Ectodermal cell (in vitro differentiated cells): ENCODE results near the gene FCMR.
"Not testable (repeated sequence)": the region's sequence is repeated elsewhere in the genome, so short reads cannot be mapped to it uniquely, and the experiment has no call there.

ENCODE experiments used
- H3K27ac ChIP-seq: 2 replicates; pipeline ENCODE4 v1.7.0; 2013; ENCODE audit warnings: mild to moderate bottlenecking, low read depth, low read length; ENCODE audit not compliant: insufficient read depth, poor library complexity, severe bottlenecking
- H3K27me3 ChIP-seq: 2 replicates; pipeline ENCODE4 v1.7.0; 2013; ENCODE audit warnings: mild to moderate bottlenecking, low read length; ENCODE audit not compliant: insufficient read depth, control insufficient read depth, poor library complexity, severe bottlenecking
- H3K36me3 ChIP-seq: one replicate; pipeline ENCODE4 v1.7.0; 2013; ENCODE audit warnings: low read length; ENCODE audit not compliant: control insufficient read depth, insufficient read depth
- H3K4me1 ChIP-seq: one replicate; pipeline ENCODE4 v1.7.0; 2013; ENCODE audit warnings: low read length; ENCODE audit not compliant: control insufficient read depth, insufficient read depth
- H3K4me3 ChIP-seq: 2 replicates; pipeline ENCODE4 v1.7.0; 2013; ENCODE audit warnings: low read depth, low read length, control low read depth; ENCODE audit not compliant: insufficient read depth
- H3K9me3 ChIP-seq: 2 replicates; pipeline ENCODE4 v1.7.0; 2013; ENCODE audit warnings: mild to moderate bottlenecking, low read length, moderate library complexity; ENCODE audit not compliant: control insufficient read depth
- WGBS, 2 experiments: methylation state at CpG; one replicate each; pipeline ENCODE4 v1.1.7; 2013; ENCODE audit warnings: missing lambda C conversion rate in 2 of 2; 5-methylcytosine and 5-hydroxymethylcytosine counted together

Gene FCMR

DNA sequence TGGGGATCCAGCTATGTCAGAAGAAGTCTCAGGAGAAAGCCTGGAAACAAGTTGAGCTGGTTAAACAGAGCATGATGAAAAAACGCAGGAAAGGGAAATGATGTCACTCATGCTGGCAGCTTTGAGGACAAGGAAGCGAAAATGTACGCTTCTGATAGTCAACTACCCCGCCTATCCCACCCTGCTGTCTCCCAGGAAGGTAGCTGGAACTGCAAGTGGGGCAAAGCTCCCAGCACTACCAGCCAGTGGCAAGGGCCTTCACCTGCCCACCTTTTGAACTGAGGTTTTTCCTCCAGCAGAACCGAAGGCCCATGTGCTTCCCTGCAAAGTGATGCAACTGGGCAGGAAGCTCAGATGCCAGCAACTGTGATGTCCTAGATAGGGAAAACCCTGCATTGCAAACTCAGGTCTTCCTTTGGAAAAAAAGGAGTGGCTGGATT is 62.6 kb downstream of the FCMR start:
- Histone ChIP-seq H3K27me3 (no peaks in the 10 kb centered on the region), H3K27ac (no peak overlapping the region), H3K4me3 (no peak overlapping the region), H3K4me1 (no peaks in the 10 kb centered on the region), H3K36me3 (no peaks in the 10 kb centered on the region), H3K9me3 (no peaks in the 10 kb centered on the region)
- 88 to 92% methylated on average over 5 of the region's 5 CpGs for WGBS, 2 experiments

DNA sequence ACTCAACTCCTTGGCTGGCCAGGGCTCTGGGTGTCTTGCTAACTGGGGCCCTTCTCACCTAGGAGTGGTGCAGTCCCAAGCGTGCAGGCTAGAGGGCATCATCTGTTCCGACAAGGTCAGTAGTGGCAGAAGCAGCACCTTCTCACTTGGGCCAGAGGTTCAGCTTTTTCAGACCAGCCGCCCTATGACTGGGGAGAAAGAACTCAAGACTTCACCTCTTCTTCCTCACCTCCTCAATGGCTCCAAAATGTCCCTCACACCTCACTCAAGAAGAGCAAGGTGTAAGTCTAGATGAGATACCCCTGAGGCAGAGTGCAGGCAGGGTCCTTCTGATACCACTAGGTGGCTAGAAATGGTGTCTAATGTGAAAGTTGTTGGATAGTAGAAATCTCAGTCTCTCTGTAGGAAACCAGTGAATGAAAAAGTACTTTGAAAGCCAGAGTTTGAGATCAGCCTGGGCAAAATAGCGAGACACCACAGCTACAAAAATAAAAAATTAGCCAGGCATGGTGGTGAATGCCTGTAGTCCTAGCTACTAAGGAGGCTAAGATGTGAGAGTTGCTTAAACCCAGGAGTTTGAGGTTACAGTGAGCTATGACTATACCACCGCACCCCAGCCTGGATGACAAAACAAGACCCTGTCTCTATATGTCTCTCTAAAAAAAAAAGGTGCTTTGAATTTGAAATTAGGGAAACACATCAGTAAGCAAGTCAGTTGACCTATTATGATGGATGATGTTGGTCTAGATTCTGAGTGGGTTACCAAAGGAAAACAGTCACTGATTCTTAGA is 64.9 kb downstream of the FCMR start:
- Histone ChIP-seq H3K27ac (no peak overlapping the region), H3K27me3 (no peaks in the 10 kb centered on the region), H3K4me1 (no peaks in the 10 kb centered on the region), H3K9me3 (no peaks in the 10 kb centered on the region), H3K36me3 (no peaks in the 10 kb centered on the region), H3K4me3 (no peak overlapping the region)
- WGBS, 2 experiments: 92 to 95% methylated on average over 5 of the region's 5 CpGs

DNA sequence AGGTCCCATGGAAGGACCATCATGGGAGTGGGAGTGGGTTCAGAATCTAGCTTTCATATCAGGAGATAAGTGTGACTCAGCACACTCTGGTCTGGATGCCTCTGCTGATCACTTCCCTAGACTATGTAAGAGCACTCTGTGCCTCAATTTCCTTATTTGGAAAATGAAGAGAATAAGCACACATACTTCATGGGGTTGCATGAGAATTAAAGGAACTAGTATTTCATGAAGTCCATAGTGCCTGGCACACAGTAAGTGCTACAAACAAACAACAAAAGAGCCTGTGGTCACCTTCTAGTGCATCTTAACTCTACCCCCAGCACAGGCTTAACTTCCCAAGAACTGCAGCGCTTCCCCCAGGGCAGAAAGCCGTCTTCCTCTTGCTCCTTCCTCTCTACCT is 65.9 kb downstream of the FCMR start:
- H3K4me3 ChIP-seq: no peak overlapping the region
- H3K4me1 ChIP-seq: no peaks in the 10 kb centered on the region
- 92 to 96% methylated on average over 2 of the region's 2 CpGs for WGBS, 2 experiments
- no peaks in the 10 kb centered on the region for H3K27me3 ChIP-seq
- H3K27ac ChIP-seq: no peak overlapping the region
- no peaks in the 10 kb centered on the region for H3K36me3 ChIP-seq
- no peaks in the 10 kb centered on the region for H3K9me3 ChIP-seq

DNA sequence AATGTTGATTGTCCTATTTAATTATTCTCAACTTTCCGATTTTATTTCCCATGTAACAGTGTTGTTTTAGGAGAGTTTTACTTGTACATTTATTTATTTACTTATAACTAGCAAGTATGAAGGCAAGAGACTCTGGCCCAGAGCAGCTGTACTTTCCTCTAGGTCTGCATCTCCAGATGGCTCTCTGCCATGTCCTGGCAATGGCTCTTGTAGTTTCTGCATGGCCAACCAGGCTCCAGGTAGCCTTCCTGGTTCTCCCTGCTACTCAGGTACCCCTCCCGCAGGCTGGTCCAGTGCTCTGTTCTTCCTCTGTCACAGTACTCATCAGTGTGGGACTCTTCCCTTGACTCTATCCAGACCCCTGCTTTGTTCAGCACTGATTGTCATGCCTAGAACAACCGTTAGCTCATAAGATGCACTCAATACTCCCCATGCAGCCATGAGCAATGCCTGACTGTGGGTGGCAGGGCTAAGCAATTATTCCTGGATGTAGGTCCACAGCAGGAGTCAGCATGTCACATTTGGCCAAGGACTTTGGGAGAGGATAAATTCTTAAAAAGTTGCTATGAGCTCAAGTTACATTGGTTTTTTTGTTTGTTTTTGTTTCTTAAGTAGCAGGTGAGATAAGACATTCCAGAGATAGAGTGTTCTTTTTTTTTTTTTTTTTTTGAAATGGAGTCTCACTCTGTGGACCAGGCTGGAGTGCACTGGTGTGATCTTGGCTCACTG is 67.2 kb downstream of the FCMR start:
- no peaks in the 10 kb centered on the region for H3K27me3 ChIP-seq
- H3K9me3 ChIP-seq: no peaks in the 10 kb centered on the region
- H3K27ac ChIP-seq: no peak overlapping the region
- no peak overlapping the region for H3K4me3 ChIP-seq
- no peaks in the 10 kb centered on the region for H3K36me3 ChIP-seq
- H3K4me1 ChIP-seq: no peaks in the 10 kb centered on the region
- WGBS, 2 experiments: 67 to 76% methylated on average over 2 of the region's 3 CpGs

DNA sequence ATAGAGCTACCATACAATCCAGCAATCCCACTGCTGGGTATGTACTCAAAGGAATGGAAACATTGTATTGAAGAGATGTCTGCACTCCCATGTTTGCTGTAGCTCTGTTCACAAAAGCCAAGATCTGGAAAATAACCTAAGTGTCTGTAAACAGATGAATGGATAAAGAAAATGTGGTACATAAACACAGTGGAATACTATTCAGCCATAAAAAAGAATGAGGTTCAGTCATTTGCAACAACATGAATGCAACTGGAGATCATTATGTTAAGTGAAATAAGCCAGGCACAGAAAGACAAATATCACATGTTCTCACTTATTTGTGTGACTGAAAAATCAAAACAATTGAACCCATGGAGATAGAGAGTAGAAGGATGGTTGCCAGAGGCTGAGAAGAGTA is 68.0 kb downstream of the FCMR start:
- H3K9me3 ChIP-seq, H3K4me3 ChIP-seq, H3K27ac ChIP-seq, H3K27me3 ChIP-seq, H3K36me3 ChIP-seq, H3K4me1 ChIP-seq: not testable (repeated sequence)
